Mucosa of rectum (tissue), 2 donors: Measurements from ENCODE around the gene ANKRD11.
"Not testable (repeated sequence)": the region's sequence is repeated elsewhere in the genome, so short reads cannot be mapped to it uniquely, and the experiment has no call there.

Experiments used
- H3K27ac ChIP-seq, 2 donors: one replicate each; pipeline ENCODE4 v1.7.0; 2013; ENCODE audit warnings: inconsistent platforms in 2 of 2, low read depth in 2 of 2, low read length in 2 of 2
- H3K27me3 ChIP-seq, 2 donors: one replicate each; pipeline ENCODE4 v1.7.0; 2013; ENCODE audit warnings: low read length in 2 of 2; ENCODE audit not compliant: control insufficient read depth in 2 of 2, insufficient read depth in 2 of 2
- H3K36me3 ChIP-seq, 2 donors: one replicate each; pipeline ENCODE4 v1.7.0; 2013; ENCODE audit warnings: low read length in 2 of 2; ENCODE audit not compliant: control insufficient read depth in 2 of 2, insufficient read depth in 2 of 2
- H3K4me1 ChIP-seq, 2 donors: one replicate each; pipeline ENCODE4 v1.7.0; 2013; ENCODE audit warnings: low read length in 2 of 2, mild to moderate bottlenecking in 1 of 2; ENCODE audit not compliant: control insufficient read depth in 2 of 2, insufficient read depth in 2 of 2
- H3K4me3 ChIP-seq, 2 donors: one replicate each; pipeline ENCODE4 v1.7.0; 2013; ENCODE audit warnings: low read length in 2 of 2
- H3K9ac ChIP-seq, 2 donors: one replicate each; pipeline ENCODE4 v1.7.0; 2013; ENCODE audit warnings: low read length in 2 of 2, low read depth in 1 of 2, mild to moderate bottlenecking in 1 of 2
- H3K9me3 ChIP-seq, 2 donors: one replicate each; pipeline ENCODE4 v1.7.0; 2013; ENCODE audit warnings: low read length in 2 of 2; ENCODE audit not compliant: control insufficient read depth in 2 of 2
- donor health status: healthy.
- donor health status: Normal muscosa, but diverticular disease.

The ANKRD11 gene

DNA sequence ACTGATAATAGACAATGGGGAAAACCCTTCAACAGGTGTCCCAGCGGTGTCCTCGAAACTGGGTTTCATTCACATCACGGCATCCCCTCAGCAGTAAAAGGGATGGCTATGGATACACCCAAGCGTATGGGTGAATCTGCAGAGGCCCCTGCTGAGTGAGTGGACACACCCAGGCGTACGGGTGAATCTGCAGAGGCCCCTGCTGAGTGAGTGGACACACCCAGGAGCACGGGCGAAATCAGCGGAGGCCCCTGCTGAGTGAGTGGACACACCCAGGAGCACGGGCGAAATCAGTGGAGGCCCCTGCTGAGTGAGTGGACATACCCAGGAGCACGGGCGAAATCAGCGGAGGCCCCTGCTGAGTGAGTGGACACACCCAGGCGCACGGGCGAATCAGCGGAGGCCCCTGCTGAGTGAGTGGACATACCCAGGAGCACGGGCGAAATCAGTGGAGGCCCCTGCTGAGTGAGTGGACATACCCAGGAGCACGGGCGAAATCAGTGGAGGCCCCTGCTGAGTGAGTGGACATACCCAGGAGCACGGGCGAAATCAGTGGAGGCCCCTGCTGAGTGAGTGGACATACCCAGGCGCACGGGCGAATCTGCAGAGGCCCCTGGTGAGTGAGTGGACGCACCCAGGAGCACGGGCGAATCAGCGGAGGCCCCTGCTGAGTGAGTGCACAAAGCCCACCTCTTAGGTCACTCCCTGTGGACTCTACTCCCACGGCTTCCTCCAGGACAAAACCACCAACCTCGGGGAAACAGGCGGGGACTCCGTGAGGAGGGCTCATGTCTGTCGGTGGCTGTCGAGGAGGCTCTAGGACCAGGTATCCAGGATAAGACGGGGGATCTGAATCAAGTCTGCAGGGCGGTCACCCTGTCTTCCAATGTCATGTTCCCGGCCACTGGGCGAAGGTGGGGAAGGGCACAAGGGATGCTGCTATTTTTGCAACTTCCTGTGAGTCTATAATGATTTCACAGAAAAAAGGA lies 161.7 kb downstream of the ANKRD11 start:
- peaks cover 16 to 17% of the 10 kb centered on the region in 2 donors for H3K4me1 ChIP-seq
- H3K9me3 ChIP-seq, H3K36me3 ChIP-seq, H3K27ac ChIP-seq, H3K27me3 ChIP-seq, H3K9ac ChIP-seq, H3K4me3 ChIP-seq: not testable (repeated sequence)

DNA sequence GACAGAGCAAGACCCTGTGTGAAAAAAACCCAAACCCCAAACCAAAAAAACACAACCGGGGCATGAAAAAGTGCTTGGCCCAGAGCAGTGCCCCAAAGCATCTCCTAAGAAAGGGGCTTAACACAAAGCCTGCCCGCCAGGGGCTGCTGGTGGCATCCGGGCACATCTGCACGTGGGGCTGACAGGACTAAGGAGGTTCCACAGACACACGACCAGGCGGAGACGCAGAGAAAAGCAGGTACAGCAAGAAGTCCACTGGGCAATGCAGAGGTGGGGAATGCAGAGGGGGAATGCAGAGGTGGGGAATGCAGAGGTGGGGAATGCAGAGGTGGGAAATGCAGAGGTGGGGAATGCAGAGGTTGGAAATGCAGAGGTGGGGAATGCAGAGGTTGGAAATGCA lies 163.6 kb downstream of the ANKRD11 start:
- peaks cover 19 to 20% of the 10 kb centered on the region in 2 donors for H3K4me1 ChIP-seq
- H3K27ac ChIP-seq = no peak overlapping the region
- no peak overlapping the region for H3K9ac ChIP-seq
- no peak overlapping the region for H3K4me3 ChIP-seq
- peaks cover 0 to 5% of the 10 kb centered on the region in 2 donors for H3K36me3 ChIP-seq
- H3K27me3 ChIP-seq = no peaks in the 10 kb centered on the region
- H3K9me3 ChIP-seq = no peaks in the 10 kb centered on the region

DNA sequence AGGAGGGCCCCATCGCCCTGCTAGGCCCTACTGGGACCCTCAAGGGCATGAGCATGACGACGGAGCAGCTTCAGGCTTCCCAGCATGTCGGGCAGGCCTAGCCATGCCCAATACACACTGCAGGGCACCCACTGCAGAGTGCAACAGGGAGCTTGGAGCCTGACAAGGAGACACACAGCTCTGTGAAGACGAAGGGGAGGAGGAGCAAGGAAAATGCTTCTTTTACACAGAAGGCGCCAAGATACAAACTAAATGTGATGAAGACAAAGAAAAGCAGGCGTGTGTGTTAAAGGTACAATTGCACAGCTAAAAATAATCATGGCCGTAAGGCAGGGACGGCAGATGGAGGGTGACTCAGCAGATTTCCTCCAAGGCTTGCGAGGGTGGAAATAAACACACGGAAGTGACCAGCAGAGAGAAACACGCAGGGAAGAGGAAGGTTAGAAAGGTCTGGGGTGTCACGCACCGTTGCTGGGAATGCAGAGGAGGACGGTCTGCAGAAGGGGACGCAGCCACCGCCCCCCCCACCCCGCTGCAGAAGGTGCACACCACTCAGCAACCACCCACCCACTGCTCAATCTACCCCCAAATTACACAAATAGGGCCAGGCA lies 164.4 kb downstream of the ANKRD11 start:
- Histone ChIP-seq H3K9me3 (no peaks in the 10 kb centered on the region), H3K36me3 (peaks cover 0 to 5% of the 10 kb centered on the region in 2 donors), H3K27me3 (no peaks in the 10 kb centered on the region), H3K27ac (peak overlapping the region; percentile 23 to 35), H3K4me3 (peak overlapping the region in 1 of 2 donors; percentile 61), H3K4me1 (peaks cover 21 to 22% of the 10 kb centered on the region in 2 donors), H3K9ac (no peak overlapping the region)

DNA sequence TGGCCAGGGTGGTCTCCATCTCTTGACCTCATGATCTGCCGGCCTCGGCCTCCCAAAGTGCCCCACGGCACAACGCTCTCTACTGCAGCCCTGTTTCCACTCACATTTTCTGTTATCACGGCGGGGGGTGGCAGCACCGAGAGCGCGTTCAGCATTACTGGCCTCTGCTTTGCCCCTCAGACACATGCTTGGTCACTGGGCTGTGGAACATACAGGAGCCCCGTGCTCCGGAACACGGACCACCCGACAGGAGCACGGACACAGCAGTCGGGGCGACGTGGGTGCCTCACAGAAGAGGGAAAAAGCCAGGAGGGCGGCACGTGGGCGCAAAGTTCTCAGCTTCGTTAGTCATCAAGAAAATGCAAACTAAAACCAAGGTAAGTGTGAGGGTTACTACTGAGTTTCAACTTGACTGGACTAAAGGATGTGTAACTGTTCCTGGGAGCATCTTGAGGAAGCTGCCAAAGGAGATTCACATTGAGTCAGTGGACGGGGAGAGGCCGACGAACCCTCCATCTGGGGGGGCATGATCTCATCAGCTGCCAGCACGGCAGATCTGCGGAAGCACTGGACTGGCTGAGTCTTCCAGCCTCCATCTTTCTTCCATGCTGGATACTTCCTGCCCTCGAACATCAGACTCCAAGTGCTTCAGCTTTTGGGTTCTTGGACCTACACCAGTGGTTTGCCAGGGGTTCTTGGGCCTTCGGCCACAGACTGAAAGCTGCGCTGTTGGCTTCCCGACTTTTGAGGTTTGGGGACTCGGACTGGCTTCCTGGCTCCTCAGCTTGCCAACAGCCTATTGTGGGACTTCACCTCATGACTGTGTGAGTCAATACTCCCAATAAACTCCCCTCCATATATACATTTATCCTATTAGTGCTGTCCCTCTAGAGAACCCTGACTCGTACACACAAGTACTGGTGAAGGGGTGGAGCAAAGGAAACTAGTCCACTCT lies 166.0 kb downstream of the ANKRD11 start:
- Histone ChIP-seq H3K27me3 (no peaks in the 10 kb centered on the region), H3K4me1 (peaks cover 37 to 38% of the 10 kb centered on the region in 2 donors), H3K4me3 (no peak overlapping the region), H3K9ac (no peak overlapping the region), H3K36me3 (peaks cover 0 to 3% of the 10 kb centered on the region in 2 donors), H3K27ac (no peak overlapping the region), H3K9me3 (no peaks in the 10 kb centered on the region)

DNA sequence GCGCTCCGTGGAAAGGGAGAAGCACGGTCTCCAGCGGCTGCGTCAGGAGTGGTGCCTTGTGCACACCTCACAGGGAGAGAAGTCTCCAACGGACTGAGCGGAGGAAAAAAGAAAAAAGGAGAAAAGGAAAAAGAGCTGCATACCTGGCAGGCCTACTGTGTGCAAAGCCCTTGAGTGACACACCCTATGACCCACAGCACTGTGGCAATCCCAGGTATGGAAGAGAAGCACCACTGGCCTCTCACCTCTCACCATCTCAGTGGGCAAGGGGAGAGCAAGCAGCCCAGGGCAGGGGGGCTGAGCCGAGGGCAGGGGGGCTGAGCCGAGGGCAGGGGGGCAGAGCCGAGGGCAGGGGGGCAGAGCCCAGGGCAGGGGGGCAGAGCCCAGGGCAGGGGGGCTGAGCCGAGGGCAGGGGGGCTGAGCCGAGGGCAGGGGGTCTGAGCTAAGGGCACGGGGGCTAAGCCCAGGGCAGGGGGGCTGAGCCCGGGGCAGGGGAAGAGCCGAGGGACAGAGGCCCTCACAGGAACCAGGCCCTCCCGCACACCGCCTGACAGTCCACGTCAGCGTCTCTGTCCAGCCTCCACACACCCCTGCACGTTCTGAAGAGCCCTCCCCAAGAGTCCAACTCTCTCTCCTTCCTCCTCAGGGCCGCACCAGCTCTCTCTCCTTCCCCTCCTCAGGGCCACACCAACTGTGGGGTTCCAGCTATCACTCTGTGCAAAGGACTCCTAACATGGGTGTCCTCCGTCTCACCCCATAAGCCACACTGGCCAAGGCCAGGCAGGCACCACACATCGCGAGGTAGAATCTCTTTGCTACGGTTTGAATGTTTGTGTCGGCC lies 167.0 kb downstream of the ANKRD11 start:
- peaks cover 42 to 47% of the 10 kb centered on the region in 2 donors for H3K4me1 ChIP-seq
- H3K9me3 ChIP-seq = no peaks in the 10 kb centered on the region
- H3K4me3 ChIP-seq = no peak overlapping the region
- peaks cover 0 to 5% of the 10 kb centered on the region in 2 donors for H3K36me3 ChIP-seq
- H3K27me3 ChIP-seq = no peaks in the 10 kb centered on the region
- H3K27ac ChIP-seq = no peak overlapping the region
- H3K9ac ChIP-seq = no peak overlapping the region

DNA sequence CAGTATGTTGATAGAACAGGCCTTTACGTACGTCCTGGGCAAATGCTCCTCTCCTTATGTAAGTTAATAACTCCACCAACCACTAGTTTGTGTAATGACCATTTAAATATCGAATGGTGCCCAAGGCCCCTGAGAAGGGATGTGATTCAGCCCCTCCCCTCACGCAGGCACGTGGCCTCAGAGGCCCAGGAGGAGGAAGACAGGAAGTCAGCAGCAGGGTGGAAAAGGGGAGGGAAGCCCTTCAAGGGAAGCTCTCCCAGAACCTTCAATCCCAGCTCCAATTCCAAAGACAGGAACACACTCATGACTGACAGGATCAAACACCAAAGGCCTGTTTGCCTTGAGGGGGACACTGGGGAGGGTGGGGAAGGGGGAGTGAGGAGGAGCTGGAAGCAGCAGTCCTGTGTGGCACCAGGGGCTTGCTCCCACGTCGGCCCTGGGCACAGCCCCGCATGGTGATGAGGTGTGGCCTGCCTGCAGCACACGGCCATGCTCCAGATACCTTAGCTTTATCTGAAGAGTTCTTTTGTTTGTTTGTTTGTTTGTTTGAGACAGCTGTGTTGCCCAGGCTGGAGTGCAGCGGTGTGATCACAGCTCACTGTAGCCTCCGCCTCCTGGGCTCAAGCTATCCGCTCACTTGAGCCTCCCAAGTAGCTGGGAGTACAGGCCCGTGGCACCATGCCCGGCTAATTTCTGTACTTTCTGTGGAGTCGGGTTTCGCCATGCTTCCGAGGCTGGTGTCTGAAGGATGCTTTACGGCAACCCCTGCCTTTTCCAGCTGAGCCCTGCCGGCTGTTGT lies 167.8 kb downstream of the ANKRD11 start:
- peaks cover 48 to 53% of the 10 kb centered on the region in 2 donors for H3K4me1 ChIP-seq
- H3K27ac ChIP-seq = no peak overlapping the region
- peaks cover 0 to 5% of the 10 kb centered on the region in 2 donors for H3K36me3 ChIP-seq
- H3K9ac ChIP-seq = no peak overlapping the region
- H3K27me3 ChIP-seq = no peaks in the 10 kb centered on the region
- no peaks in the 10 kb centered on the region for H3K9me3 ChIP-seq
- H3K4me3 ChIP-seq = no peak overlapping the region

DNA sequence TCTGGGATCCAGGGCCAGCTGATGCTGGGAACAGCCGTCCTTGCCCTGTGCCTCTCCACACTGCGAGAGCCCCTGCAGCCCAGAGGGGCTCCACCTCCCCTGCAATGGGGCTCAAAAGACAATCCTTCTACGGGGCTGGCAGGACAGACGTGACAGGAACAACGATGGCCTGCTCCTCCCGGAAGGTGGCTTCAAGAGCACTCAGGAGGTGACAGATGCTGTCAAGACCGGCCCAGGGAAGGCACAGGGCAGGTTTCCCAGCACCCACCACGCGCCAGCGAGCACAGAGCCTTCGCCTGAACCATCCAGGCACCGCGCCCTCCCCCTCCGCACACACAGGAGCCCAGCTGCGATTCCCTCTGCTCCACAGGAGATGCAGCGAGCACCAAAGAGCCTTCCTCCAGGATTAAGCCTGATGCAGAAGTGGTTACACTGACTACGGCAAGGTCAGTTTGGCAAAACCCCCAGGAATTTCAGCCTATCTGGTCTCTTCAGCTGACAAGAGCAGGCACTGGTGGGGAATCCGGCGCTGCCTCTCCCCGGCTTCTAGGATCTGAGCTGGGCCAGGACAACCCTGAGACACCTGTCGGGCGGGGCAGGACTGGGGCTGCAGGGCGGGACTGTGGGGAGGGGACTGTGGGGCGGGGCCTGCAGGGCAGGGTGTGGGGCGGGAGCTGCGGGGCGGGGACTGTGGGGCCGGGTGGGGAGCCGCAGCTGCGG lies 169.4 kb downstream of the ANKRD11 start:
- H3K27ac ChIP-seq = peak overlapping the region in 1 of 2 donors; percentile 47
- no peaks in the 10 kb centered on the region for H3K9me3 ChIP-seq
- no peaks in the 10 kb centered on the region for H3K27me3 ChIP-seq
- peak overlapping the region in 1 of 2 donors; percentile 1 for H3K4me3 ChIP-seq
- peaks cover 58 to 61% of the 10 kb centered on the region in 2 donors for H3K4me1 ChIP-seq
- peak overlapping the region in 1 of 2 donors; percentile 52 for H3K9ac ChIP-seq
- H3K36me3 ChIP-seq = peaks cover 0 to 9% of the 10 kb centered on the region in 2 donors

DNA sequence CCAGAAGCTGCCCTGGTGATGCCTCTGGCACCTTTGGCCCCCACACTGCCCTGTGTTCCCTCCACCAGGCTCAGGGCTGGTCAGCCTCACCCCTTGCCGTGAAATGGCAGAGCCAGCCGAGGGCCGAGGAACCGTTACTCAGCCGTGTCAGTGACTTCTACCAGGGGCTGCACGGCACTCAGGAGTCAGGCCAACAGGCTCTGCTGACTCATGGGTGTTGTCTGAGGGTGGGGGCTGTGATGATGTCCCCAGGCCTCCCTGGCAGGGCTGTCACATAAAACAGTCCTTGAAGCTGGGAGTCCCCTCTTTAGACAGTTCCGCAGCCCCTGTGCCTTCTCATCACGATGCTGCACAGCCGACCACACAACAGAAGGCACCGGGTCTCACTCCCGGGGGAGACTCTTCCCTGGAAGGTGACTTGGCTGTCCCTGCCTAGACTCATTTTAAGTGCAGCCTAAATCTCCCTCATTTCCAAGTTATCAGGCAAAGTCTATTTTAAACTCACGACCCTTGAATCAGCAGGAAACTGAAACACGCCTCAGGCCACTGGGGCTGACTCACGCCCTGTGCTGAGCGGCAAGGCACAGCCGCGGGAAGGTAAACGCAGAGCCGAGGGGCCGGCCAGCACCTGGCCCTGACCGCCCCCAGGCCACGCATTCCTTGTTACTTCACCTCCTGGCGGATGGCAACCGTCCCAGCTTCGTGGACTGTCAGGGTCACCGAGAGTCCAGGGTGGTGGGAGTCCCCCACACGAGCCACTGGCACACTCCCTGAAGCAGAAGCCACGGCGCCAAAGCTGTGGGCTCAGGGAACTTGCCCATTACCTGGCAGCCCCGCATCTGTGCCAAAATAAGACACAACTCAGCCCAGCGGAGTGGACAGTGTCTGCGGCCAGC lies 170.2 kb downstream of the ANKRD11 start:
- Histone ChIP-seq H3K36me3 (peaks cover 5 to 17% of the 10 kb centered on the region in 2 donors), H3K4me3 (peak overlapping the region in 1 of 2 donors; percentile 35), H3K9ac (peak overlapping the region in 1 of 2 donors; percentile 52), H3K27me3 (no peaks in the 10 kb centered on the region), H3K27ac (no peak overlapping the region), H3K4me1 (peaks cover 58 to 60% of the 10 kb centered on the region in 2 donors), H3K9me3 (no peaks in the 10 kb centered on the region)
